Fibroblast of skin of back (primary cell): ENCODE results near the gene PPP1R1C.
A peak's percentile ranks its signal among the peaks of the same experiment; 100 is the strongest.

ENCODE experiments used
- DNase-seq: peaks from one replicate; pipeline ENCODE4 v3.0.0-alpha.2; 2013

PPP1R1C gene

GRCh38 chr2:181972431-181973170, 13.1 kb upstream of the PPP1R1C start:
- no peak for DNase-seq

DNA sequence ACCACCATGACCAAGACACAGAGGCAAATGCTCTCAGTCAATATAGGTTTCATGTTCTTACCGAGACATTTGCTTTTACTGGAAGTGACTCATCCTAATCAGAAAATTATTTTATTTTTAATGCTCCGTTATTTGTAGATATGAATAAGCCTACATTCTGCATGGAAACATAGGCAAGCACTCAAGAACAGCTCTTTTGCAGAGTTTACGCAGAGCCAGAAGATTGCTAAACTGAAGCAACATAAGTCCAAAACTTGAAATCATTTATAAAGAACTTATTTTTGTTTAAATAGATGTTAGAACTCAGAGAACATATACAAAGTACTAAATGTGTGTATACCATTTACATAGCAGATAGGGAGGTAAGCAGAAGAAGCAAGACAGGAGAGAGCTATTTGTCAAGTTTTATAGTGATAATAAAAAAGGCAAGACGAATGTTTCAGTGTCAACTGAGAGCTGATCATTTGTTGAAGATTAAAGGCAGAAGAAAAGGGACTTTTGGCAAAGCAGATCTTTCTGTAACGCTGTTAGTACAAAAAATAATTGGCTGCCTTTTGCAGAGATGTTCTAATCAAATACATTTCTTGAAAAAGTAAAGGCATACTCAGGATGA, 12.4 kb upstream of the PPP1R1C start:
- no peak for DNase-seq

DNA sequence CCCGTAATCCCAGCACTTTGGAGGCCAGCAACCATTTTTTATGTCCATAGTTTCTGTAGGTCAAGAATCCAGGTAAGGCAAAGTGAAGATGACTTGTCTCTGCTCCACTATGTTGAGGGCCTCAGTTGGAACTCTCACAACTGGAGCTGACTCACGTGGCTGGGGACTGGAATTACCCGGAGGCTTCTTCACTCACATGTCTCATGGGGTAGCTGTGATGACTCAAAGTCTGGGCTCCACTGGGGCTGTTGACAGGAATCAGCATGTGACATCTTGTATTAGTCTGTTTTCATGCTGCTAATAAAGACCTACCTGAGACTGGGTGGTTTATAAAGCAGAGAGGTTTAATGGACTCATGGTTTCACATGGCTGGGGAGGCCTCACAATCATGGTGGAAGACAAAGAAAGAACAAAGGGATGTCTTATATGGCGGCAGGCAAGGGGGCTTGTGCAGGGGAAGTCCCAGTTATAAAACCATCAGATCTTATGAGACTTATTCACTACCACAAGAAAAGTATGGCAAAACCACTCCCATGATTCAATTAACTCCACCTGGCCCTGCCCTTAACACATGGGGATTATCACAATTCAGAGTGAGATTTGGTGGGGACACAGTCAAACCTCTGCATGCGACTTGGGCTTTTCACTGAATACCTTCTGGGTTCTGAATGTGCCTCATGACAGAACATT, 7.8 kb upstream of the PPP1R1C start:
- DNase-seq: peak; percentile 69

GRCh38 chr2:181978351-181979150, 7.1 kb upstream of the PPP1R1C start:
- no peak for DNase-seq

GRCh38 chr2:181984060-181984459, 1.6 kb upstream of the PPP1R1C start:
- no peak for DNase-seq

DNA sequence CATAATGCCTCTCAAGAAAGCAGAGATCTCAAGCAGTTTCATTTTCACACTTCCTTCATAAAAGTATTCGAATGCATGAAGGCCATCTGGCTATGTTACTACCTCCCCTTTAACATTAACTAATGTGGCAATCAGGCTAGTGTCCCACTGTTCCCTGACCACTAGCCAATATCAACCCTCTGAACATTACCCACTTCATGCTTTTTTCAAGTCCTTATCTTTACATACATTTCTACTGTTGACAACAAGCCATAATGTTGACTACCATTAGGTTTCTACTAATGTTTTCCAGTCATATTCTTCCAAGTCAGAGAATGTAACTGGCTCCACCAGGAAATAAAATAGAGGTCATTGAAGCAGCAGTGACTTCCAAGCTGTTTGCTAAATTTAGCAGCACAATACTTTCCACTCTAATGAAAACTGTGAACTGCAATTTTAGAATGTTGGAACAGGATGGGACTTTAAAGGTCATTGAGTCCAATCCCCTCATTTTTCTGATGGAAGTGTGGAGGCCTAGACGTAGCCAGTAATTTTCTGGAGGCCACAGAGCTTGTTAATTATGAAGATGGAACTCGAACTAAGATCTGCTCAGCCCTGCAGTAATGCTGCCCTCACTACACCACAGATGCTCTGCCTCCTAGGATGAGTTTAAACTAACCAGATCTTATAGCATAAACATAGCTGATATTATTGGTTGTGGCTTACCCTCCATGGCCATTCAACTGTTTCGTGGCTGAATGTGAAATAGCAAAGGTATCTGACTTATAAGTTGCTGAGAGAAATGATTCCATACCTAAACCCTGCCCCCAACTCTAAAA, 630 bp upstream of the PPP1R1C start:
- no peak for DNase-seq

DNA sequence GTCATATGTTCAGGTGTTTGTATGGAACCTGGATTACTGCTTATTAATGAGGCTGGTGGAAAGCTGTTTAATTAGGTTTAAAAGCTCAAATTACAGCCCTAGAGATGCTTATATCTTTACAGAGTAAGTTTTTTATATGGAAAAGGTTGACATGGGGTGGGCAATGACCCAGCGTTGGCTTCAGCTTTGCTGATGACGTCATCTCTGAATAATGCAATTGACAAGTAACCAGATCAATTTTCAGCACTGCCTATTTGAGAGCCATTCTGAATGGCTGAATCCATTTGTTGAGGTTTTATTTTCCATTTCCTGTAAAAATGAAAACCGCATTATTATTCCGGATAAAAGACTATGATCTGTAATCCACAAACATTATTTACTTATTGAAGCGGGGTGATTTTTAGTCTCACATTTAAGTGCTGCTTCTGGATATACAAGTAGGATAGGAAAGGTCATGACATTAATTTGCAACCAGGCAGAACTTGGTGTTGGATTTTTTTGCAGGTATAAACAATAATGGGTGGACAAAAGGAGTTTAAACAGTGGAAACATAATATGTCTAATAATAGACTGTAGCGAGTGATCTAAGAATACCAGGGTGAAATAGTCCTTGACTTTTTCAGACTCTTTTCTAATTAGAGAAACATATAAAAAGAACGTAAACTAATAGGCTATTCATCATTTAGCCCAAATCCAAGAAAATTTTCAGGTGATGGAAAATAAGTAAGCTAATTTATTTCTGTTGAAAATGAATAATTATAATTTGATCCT, 2.7 kb downstream of the PPP1R1C start:
- DNase-seq: no peak

GRCh38 chr2:181989099-181989498, 3.4 kb downstream of the PPP1R1C start:
- DNase-seq: no peak

GRCh38 chr2:181991171-181991885, 5.7 kb downstream of the PPP1R1C start:
- no peak for DNase-seq

- DNase-seq: no peak
Observed at GRCh38 chr2:181992776-181993175, 7.1 kb downstream of the PPP1R1C start.

- no peak for DNase-seq
Observed at GRCh38 chr2:181995289-181995688, 9.6 kb downstream of the PPP1R1C start.

DNA sequence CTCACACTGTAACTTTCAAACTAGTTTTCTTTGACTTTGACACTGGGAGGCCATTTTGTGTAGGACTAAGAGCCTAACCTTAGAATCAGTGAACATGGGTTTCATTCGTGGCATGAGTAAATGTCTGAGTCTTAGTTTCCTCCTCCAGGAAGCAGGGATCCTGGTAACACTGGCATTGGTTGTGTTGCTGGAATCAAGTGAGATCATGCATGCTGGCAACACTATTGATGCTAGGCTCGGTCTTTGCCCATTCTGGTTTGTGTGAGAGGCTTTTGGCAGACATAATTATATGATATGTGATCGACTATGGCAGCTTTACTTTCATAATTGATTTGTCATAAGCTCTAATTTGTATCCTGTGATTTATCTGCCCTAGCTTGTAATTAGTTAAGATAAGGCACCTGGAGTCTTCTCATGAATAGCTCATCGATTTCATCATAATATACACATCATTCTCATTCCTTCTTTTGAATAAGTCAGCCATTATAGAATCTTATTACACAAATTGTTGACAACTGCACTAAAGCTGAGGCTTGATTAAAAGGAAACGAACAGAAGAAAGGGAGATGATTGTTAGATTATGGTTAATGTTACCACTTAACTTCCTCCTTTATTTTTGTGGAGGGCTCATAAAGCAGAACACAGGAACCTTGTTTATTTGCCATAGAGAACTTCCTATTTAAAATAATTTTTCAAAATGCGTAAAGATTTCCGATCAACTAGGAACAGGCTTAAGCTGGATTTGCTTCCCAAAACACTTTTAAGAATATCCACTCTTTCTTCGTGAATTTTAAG, 12.6 kb downstream of the PPP1R1C start:
- DNase-seq: no peak

- no peak for DNase-seq
Observed at GRCh38 chr2:181998891-181999654, 13.4 kb downstream of the PPP1R1C start.

- DNase-seq: no peak
Observed at GRCh38 chr2:181999911-182000310, 14.3 kb downstream of the PPP1R1C start.

DNA sequence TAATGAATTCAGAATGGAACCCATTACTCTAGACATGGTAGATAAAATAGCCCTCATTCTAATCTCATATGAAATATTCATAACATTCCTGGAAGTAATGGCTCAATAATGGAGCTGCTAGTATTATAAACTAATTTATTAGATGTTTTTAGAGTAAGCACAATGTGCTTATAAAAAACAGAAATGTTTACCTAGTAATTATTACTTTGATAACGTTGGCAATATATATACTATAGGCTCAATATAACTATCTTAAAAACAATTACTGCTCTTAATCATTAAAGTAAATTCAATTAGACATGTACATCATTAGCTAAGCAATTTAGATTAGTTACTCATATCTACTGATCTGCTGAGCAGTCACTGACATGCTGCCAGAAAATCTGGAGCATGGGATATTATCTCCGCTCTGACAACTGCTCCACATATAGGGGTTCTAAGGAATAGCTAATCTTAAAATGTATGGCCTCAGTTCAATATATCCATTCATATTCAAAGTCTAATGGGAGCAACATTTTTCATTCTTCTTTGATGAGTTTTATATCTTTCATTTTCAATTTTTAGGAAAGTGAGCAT, 19.4 kb downstream of the PPP1R1C start:
- no peak for DNase-seq

- no peak for DNase-seq
Observed at GRCh38 chr2:182006595-182007341, 21.1 kb downstream of the PPP1R1C start.

DNA sequence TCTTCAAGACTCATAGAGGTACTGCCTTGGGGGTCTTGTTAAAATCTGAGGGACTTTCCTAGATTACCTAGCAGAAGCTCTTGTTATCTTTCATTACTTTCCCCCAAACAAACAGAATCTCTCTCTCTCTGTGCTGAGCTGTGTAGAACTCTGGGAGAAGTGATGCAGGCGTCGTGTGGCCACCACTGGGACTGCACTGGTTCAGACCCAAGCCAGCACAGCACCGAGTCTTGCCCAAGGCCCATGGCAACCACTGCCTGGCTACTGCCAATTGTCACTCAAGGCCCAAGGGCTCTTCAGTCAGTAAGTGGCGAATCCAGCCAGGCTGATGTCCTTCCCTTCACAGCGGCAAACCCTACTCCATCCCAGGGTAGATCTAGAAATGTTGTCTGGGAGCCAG, 28.6 kb downstream of the PPP1R1C start:
- no peak for DNase-seq
